ENCODE data around the gene BRMS1L. TPM values are rescaled to one million over a fixed set of nuclear protein-coding genes. Genes with fewer than 3 reads are reported as not detected.

The BRMS1L gene
- total RNA-seq, 2 donors from 2014 or later = 9.0 to 9.4 TPM

- Mint-ChIP-seq H3K27me3 (ENCODE audit: insufficient read depth) (no peaks in the 10 kb centered on the region), H3K36me3 (ENCODE audit: low read depth) (peaks cover 70% of the 10 kb centered on the region), H3K4me3 (no peak overlapping the region), H3K9me3 (peaks cover 30% of the 10 kb centered on the region), H3K4me1 (no peaks in the 10 kb centered on the region), H3K27ac (no peak overlapping the region)
- H3K27ac ChIP-seq (ENCODE audit: low read depth, low read length) = no peak overlapping the region
- no peaks in the 10 kb centered on the region for H3K27me3 ChIP-seq (ENCODE audit: control insufficient read depth, insufficient read depth, low read length, poor library complexity, severe bottlenecking)
- H3K9ac ChIP-seq (ENCODE audit: extremely low read depth, low read length, poor library complexity, severe bottlenecking) = no peak overlapping the region
- peaks cover 17% of the 10 kb centered on the region for H3K9me3 ChIP-seq (ENCODE audit: control insufficient read depth, low read length)
- no peaks in the 10 kb centered on the region for H3K4me1 ChIP-seq (ENCODE audit: control insufficient read depth, insufficient read depth, low read length)
- no peak for TF ChIP-seq CTCF (conservative IDR thresholded peaks at IDR 0.05)
- H3K36me3 ChIP-seq (ENCODE audit: control insufficient read depth, insufficient read depth, low read length) = peaks cover 37% of the 10 kb centered on the region
- DNase-seq = no peak
- 95 to 98% methylated on average over 6 to 8 of the region's 8 CpGs for WGBS, 2 experiments (ENCODE audit: insufficient coverage in 1 of 2, insufficient read length in 1 of 2)
- H3K4me3 ChIP-seq (ENCODE audit: low read length) = no peak overlapping the region
These were observed 18.4 kb downstream of the BRMS1L start for GRCh38 chr14:35844494-35844893.

- Mint-ChIP-seq H3K4me1 (no peaks in the 10 kb centered on the region), H3K27me3 (ENCODE audit: insufficient read depth) (no peaks in the 10 kb centered on the region), H3K4me3 (no peak overlapping the region), H3K36me3 (ENCODE audit: low read depth) (peaks cover 66% of the 10 kb centered on the region), H3K27ac (no peak overlapping the region), H3K9me3 (peaks cover 12% of the 10 kb centered on the region)
- Histone ChIP-seq H3K36me3 (ENCODE audit: control insufficient read depth, insufficient read depth, low read length) (peaks cover 42% of the 10 kb centered on the region), H3K27me3 (ENCODE audit: control insufficient read depth, insufficient read depth, low read length, poor library complexity, severe bottlenecking) (no peaks in the 10 kb centered on the region), H3K4me1 (ENCODE audit: control insufficient read depth, insufficient read depth, low read length) (no peaks in the 10 kb centered on the region), H3K9me3 (ENCODE audit: control insufficient read depth, low read length) (peaks cover 14% of the 10 kb centered on the region), H3K9ac (ENCODE audit: extremely low read depth, low read length, poor library complexity, severe bottlenecking) (no peak overlapping the region), H3K4me3 (ENCODE audit: low read length) (no peak overlapping the region), H3K27ac (ENCODE audit: low read depth, low read length) (no peak overlapping the region)
- DNase-seq = no peak
- 98 to 100% methylated on average over 1 to 2 of the region's 2 CpGs for WGBS, 2 experiments (ENCODE audit: insufficient coverage in 1 of 2, insufficient read length in 1 of 2)
- TF ChIP-seq CTCF (conservative IDR thresholded peaks at IDR 0.05) = no peak
These were observed 21.5 kb downstream of the BRMS1L start for GRCh38 chr14:35847636-35848035.

- WGBS, 2 experiments (ENCODE audit: insufficient coverage in 1 of 2, insufficient read length in 1 of 2) = 93 to 100% methylated on average over 1 of the region's 1 CpG
- no peak for DNase-seq
- Histone ChIP-seq H3K9ac (ENCODE audit: extremely low read depth, low read length, poor library complexity, severe bottlenecking) (no peak overlapping the region), H3K36me3 (ENCODE audit: control insufficient read depth, insufficient read depth, low read length) (peaks cover 33% of the 10 kb centered on the region), H3K4me3 (ENCODE audit: low read length) (no peak overlapping the region), H3K9me3 (ENCODE audit: control insufficient read depth, low read length) (peaks cover 11% of the 10 kb centered on the region), H3K4me1 (ENCODE audit: control insufficient read depth, insufficient read depth, low read length) (no peaks in the 10 kb centered on the region), H3K27me3 (ENCODE audit: control insufficient read depth, insufficient read depth, low read length, poor library complexity, severe bottlenecking) (no peaks in the 10 kb centered on the region), H3K27ac (ENCODE audit: low read depth, low read length) (no peak overlapping the region)
- Mint-ChIP-seq H3K4me3 (no peak overlapping the region), H3K9me3 (peaks cover 10% of the 10 kb centered on the region), H3K27me3 (ENCODE audit: insufficient read depth) (no peaks in the 10 kb centered on the region), H3K4me1 (no peaks in the 10 kb centered on the region), H3K27ac (no peak overlapping the region), H3K36me3 (ENCODE audit: low read depth) (peaks cover 52% of the 10 kb centered on the region)
- TF ChIP-seq CTCF (conservative IDR thresholded peaks at IDR 0.05) = no peak
These were observed 23.0 kb downstream of the BRMS1L start for GRCh38 chr14:35849122-35849521.
